Nephron progenitor cell (in vitro differentiated cells): ENCODE data around the gene CYBC1.
A peak's percentile ranks its signal among the peaks of the same experiment; 100 is the strongest.
"Not testable (repeated sequence)": the region's sequence is repeated elsewhere in the genome, so short reads cannot be mapped to it uniquely, and the experiment has no call there.

Source experiments
- DNase-seq: peaks from one replicate; pipeline ENCODE4 v3.0.0; 2021
- H3K27ac Mint-ChIP-seq: 2 replicates; pipeline ENCODE4 v1.8.0; 2021; ENCODE audit warnings: mild to moderate bottlenecking, moderate library complexity, mixed read lengths
- H3K27me3 Mint-ChIP-seq: 2 replicates; pipeline ENCODE4 v1.8.0; 2021; ENCODE audit warnings: mild to moderate bottlenecking, low read depth, mixed read lengths; ENCODE audit not compliant: poor library complexity
- H3K36me3 Mint-ChIP-seq: 2 replicates; pipeline ENCODE4 v1.8.0; 2021; ENCODE audit warnings: low read depth, mixed read lengths
- H3K4me1 Mint-ChIP-seq: 2 replicates; pipeline ENCODE4 v1.8.0; 2021; ENCODE audit warnings: mixed read lengths
- H3K4me3 Mint-ChIP-seq: 2 replicates; pipeline ENCODE4 v1.8.0; 2021; ENCODE audit warnings: mild to moderate bottlenecking, moderate library complexity, mixed read lengths
- H3K9me3 Mint-ChIP-seq: 2 replicates; pipeline ENCODE4 v1.8.0; 2021; ENCODE audit warnings: mild to moderate bottlenecking, moderate library complexity, mixed read lengths
- CTCF ChIP-seq: fragments of 200-600 bp; sonication (generic); IDR thresholded peaks from 2 replicates; pipeline ENCODE4 v1.5.0; 2021; ENCODE audit warnings: antibody characterized with exemption

Gene CYBC1

GRCh38 chr17:82463925-82464566 lies 13.5 kb upstream of the CYBC1 start:
- Mint-ChIP-seq H3K36me3 (peaks cover 78% of the 10 kb centered on the region), H3K27ac (peak overlapping the region; percentile 77)

GRCh38 chr17:82463391-82463790 lies 12.8 kb upstream of the CYBC1 start:
- peaks cover 36% of the 10 kb centered on the region for H3K4me1 Mint-ChIP-seq
- no peak for DNase-seq
- H3K36me3 Mint-ChIP-seq = peaks cover 72% of the 10 kb centered on the region
- no peaks in the 10 kb centered on the region for H3K27me3 Mint-ChIP-seq
- no peak for TF ChIP-seq CTCF
- H3K4me3 Mint-ChIP-seq = peak overlapping the region; percentile 6
- H3K9me3 Mint-ChIP-seq = no peaks in the 10 kb centered on the region
- H3K27ac Mint-ChIP-seq = peak overlapping the region; percentile 77

More at GRCh38 chr17:82463925-82464566, 13.5 kb upstream of the CYBC1 start:
- DNase-seq = no peak
- H3K9me3 Mint-ChIP-seq = no peaks in the 10 kb centered on the region
- H3K4me3 Mint-ChIP-seq = no peak overlapping the region
- peaks cover 33% of the 10 kb centered on the region for H3K4me1 Mint-ChIP-seq
- TF ChIP-seq CTCF = no peak
- H3K27me3 Mint-ChIP-seq = no peaks in the 10 kb centered on the region

GRCh38 chr17:82461827-82462524 lies 11.4 kb upstream of the CYBC1 start:
- DNase-seq = no peak
- peak overlapping the region; percentile 20 for H3K27ac Mint-ChIP-seq
- no peaks in the 10 kb centered on the region for H3K27me3 Mint-ChIP-seq
- no peak for TF ChIP-seq CTCF
- H3K4me1 Mint-ChIP-seq = peaks cover 47% of the 10 kb centered on the region
- peaks cover 4% of the 10 kb centered on the region for H3K9me3 Mint-ChIP-seq
- H3K36me3 Mint-ChIP-seq = peaks cover 68% of the 10 kb centered on the region
- peak overlapping the region; percentile 20 for H3K4me3 Mint-ChIP-seq

GRCh38 chr17:82459936-82460335 lies 9.4 kb upstream of the CYBC1 start:
- Mint-ChIP-seq H3K9me3 (peaks cover 10% of the 10 kb centered on the region), H3K4me1 (peaks cover 48% of the 10 kb centered on the region), H3K36me3 (peaks cover 53% of the 10 kb centered on the region), H3K4me3 (peak overlapping the region; percentile 97)
- not testable (repeated sequence) for DNase-seq, H3K27ac Mint-ChIP-seq, H3K27me3 Mint-ChIP-seq

GRCh38 chr17:82458885-82459424 lies 8.4 kb upstream of the CYBC1 start:
- H3K27me3 Mint-ChIP-seq = no peaks in the 10 kb centered on the region
- peak; percentile 42 for DNase-seq
- H3K27ac Mint-ChIP-seq = peak overlapping the region; percentile 91
- H3K36me3 Mint-ChIP-seq = peaks cover 43% of the 10 kb centered on the region
- no peak for TF ChIP-seq CTCF
- H3K4me1 Mint-ChIP-seq = peaks cover 48% of the 10 kb centered on the region
- H3K9me3 Mint-ChIP-seq = peaks cover 15% of the 10 kb centered on the region
- peak overlapping the region; percentile 97 for H3K4me3 Mint-ChIP-seq

GRCh38 chr17:82458179-82458884 lies 7.8 kb upstream of the CYBC1 start, which contains the start of gene NARF:
TSS of gene NARF (plus strand) at chr17:82458741. CDS start at chr17:82458804, 63 bp downstream.
- H3K4me3 Mint-ChIP-seq = peak within 1 kb of the TSS; percentile 97
- peak; percentile 96 for DNase-seq
- peaks cover 37% of the 10 kb centered on the region for H3K36me3 Mint-ChIP-seq
- peaks cover 21% of the 10 kb centered on the region for H3K9me3 Mint-ChIP-seq
- peaks cover 45% of the 10 kb centered on the region for H3K4me1 Mint-ChIP-seq
- H3K27ac Mint-ChIP-seq = peak within 1 kb of the TSS; percentile 91
- no peak for TF ChIP-seq CTCF
- H3K27me3 Mint-ChIP-seq = no peaks in the 10 kb centered on the region
